Neural progenitor cell (in vitro differentiated cells): ENCODE results near the gene SPEN.

ENCODE experiments used
- CTCF ChIP-seq: fragments of 200-600 bp; sonication (generic); IDR thresholded peaks from 2 replicates; pipeline ENCODE4 v1.5.1; 2017; ENCODE audit warnings: antibody characterized with exemption, mild to moderate bottlenecking
- EZH2 ChIP-seq: fragments of 200-600 bp; sonication (generic); IDR thresholded peaks from 2 replicates; pipeline ENCODE4 v1.6.1; 2017; ENCODE audit warnings: antibody characterized with exemption, mild to moderate bottlenecking, moderate library complexity
- EZH2phosphoT487 ChIP-seq: fragments of 200-600 bp; sonication (generic); IDR thresholded peaks from 2 replicates; pipeline ENCODE4 v1.6.1; 2017; ENCODE audit warnings: antibody characterized with exemption

- TF ChIP-seq CTCF (no peak), EZH2 (no peak), EZH2phosphoT487 (no peak)
Measured at GRCh38 chr1:15963363-15963967, 116.0 kb downstream of the SPEN start.
